GM19397 (cell line): Measurements from ENCODE around the gene WNT3.
"Not testable (repeated sequence)": the region's sequence is repeated elsewhere in the genome, so short reads cannot be mapped to it uniquely, and the experiment has no call there.

Source experiments
- ATAC-seq: cut with Tn5 transposase; IDR thresholded peaks from one replicate; pipeline ENCODE4 v1.9.1; 2021; ENCODE audit warnings: mild to moderate bottlenecking, moderate library complexity; ENCODE audit not compliant: unreplicated experiment

Gene WNT3

GRCh38 chr17:46815474-46816353, 2.8 kb downstream of the WNT3 start:
- no peak for ATAC-seq

DNA sequence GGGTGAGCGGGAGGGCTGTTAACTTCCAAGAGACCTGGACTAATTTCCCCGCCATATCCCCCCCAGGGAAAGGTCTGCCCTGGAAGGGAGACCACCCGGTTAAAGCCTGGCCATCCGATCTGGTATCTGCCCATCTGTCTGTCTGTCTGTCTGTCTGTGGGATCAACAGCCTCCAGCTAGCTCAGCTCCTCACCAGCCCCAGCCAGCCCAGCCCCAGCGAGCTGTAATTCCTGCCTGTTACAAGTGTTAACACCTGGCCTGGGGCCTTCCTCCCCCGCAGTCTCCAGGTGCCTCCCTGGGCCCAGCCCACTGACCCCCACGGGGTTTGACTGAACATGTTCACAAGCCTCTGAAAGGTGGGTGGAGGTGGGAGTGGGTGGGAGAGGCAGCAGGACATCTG, 4.0 kb downstream of the WNT3 start:
- ATAC-seq: no peak

- ATAC-seq: no peak
Measured at GRCh38 chr17:46813920-46814319, 4.6 kb downstream of the WNT3 start.

GRCh38 chr17:46812624-46813318, 5.7 kb downstream of the WNT3 start:
- no peak for ATAC-seq

DNA sequence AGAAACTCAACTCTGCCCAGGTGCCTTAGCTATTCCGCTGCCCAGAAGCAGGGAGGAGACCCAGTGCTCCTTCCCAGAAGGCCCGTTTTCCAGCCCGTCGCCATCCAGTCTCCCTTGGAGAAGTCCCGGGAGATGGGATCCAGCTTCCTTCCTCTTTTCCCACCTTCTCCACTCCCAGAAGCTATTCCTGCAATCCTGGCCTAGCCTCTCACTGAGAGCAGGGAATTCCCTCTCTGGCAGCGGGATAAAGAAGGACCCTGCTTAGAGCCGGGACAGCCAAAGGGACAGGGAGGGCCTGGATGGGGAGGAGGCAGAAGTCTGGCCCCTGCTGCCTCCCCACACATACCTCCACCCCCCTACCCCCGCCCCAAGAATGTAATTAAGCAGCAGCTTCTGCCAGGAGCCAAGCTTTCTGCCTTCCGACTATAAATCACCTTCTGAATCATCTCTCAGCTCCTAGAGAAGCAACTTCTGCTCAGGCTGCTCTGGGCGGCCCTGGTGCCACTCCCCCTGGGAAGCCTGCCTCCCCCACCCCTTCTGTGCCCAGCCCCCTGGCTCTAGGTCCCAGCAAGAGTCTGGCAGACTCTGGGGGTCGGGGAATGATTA, 6.4 kb downstream of the WNT3 start:
- ATAC-seq: no peak

- ATAC-seq: no peak
Measured at GRCh38 chr17:46810837-46811236, 7.7 kb downstream of the WNT3 start.

GRCh38 chr17:46809110-46809571, 9.4 kb downstream of the WNT3 start:
- ATAC-seq: no peak

GRCh38 chr17:46805771-46806170, 12.7 kb downstream of the WNT3 start:
- no peak for ATAC-seq

- no peak for ATAC-seq
Measured at GRCh38 chr17:46803544-46803943, 14.9 kb downstream of the WNT3 start.

GRCh38 chr17:46802800-46803199, 15.7 kb downstream of the WNT3 start:
- ATAC-seq: no peak

DNA sequence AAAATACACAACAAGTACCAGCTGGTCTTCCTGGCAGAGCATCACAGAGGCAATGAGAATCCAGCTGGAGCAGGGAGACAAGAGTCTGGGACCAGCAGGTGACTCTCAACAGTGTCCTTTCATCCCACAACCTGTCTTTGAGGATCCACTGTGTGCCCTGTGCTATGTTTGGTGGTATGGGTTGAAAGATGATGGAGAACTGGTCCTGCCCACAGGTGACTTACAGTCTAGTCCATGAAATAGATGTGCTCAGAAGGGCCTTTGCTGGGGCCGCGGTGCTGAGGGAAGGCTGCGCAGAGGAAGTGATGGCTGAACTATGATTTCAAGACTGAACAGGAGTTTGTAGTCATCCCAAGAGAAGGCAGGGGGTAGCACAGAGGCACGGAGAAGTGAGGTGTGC, 17.9 kb downstream of the WNT3 start:
- ATAC-seq: no peak

DNA sequence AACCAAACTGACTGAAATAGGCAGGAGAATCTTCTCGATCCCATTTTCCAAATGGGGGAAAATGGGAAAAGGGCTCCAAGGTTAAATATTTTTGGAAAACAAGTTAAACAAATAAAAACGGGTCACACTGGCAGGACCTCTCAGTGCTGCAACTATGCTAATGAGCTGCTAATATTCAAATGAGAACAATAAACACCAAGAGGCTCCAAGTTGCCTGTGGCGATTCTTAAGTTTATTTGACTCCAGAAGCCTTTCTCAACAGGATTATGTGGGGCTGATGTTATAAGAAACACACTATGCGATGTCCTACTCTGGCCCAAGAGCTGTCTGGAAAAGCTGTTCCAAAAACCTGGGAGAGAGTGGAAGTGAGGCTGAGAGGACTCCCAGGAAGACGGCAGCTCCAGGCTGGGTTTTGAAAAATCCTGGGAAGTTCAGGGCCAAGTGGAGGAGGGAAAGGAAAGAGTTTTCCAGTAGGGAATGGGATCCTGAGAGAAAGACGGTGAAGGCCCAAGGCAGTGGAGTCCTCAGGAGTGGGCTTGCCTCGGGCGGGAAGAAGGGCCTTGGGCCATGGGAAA, 21.4 kb downstream of the WNT3 start:
- ATAC-seq: no peak

DNA sequence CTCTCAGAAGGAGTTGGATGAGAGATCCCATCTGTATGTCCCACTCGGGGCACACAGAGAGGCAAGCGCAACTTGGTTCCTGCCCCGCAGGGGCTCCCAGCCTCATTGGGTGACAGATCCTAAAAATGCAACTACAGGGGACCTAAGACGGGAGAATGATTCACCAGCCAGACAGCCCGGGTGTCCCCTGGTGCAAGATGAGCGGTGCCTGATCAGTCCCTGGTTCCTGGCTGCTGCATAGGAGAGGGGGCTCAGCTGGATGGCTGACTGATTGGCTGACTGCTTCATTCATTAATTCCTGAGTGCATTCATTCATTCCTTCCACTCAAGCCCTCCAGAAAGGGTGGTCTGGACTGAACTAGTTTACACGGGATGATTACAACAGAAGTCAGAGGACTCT, 22.0 kb downstream of the WNT3 start:
- ATAC-seq: no peak

- no peak for ATAC-seq
Measured at GRCh38 chr17:46796084-46796483, 22.4 kb downstream of the WNT3 start.

- no peak for ATAC-seq
Measured at GRCh38 chr17:46795379-46795952, 23.0 kb downstream of the WNT3 start.

- no peak for ATAC-seq
Measured at GRCh38 chr17:46794318-46794717, 24.2 kb downstream of the WNT3 start.

- no peak for ATAC-seq
Measured at GRCh38 chr17:46793541-46793940, 25.0 kb downstream of the WNT3 start.

- ATAC-seq: not testable (repeated sequence)
Measured at GRCh38 chr17:46793023-46793422, 25.5 kb downstream of the WNT3 start.

DNA sequence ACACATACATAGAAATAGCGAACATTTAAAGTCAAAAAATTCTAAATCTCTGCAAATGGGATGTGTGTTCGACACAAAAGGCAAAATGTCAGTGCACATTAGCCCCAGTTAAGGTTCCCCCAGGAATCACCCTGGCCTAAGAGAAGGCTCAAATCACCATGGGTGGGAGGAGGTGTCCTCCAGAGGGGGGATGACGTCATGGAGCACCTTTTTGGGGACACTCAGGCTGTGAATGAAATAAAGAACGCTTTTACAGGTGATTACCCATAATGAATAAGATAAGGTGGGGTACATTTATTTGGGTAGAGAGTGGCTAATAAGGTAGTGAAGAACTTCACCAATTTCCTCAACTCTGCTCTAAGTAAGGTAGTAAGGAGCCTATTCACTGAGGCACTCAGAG, 26.4 kb downstream of the WNT3 start:
- ATAC-seq: no peak

GRCh38 chr17:46791531-46791930, 27.0 kb downstream of the WNT3 start:
- ATAC-seq: no peak

GRCh38 chr17:46790216-46790615, 28.3 kb downstream of the WNT3 start:
- no peak for ATAC-seq
